Smooth muscle cell (in vitro differentiated cells): Measurements from ENCODE around the gene TEX14. TPM values are rescaled to one million over a fixed set of nuclear protein-coding genes. Genes with fewer than 3 reads are reported as not detected.

Experiments used
- DNase-seq: peaks from one replicate; lab custom pipeline; 2025; ENCODE audit not compliant: unreplicated experiment; lab: John Stamatoyannopoulos, UW
- H2AFZ ChIP-seq: fragments of 200-600 bp; sonication (generic); 2 replicates; pipeline ENCODE4 v1.6.0; 2016; ENCODE audit warnings: antibody characterized with exemption, low read depth, mild to moderate bottlenecking
- H3F3A ChIP-seq: fragments of 200-600 bp; sonication (generic); 2 replicates; pipeline ENCODE4 v1.6.0; 2017; ENCODE audit warnings: antibody characterized with exemption, low read depth
- H3K27ac ChIP-seq: fragments of 200-600 bp; sonication (generic); 2 replicates; pipeline ENCODE4 v1.5.1; 2016; ENCODE audit warnings: low read depth, mild to moderate bottlenecking
- H3K27me3 ChIP-seq: fragments of 200-600 bp; sonication (generic); 2 replicates; pipeline ENCODE4 v1.6.1; 2016; ENCODE audit warnings: low read depth, mild to moderate bottlenecking
- H3K36me3 ChIP-seq: fragments of 200-600 bp; sonication (generic); 2 replicates; pipeline ENCODE4 v1.5.1; 2016; ENCODE audit warnings: low read depth
- H3K4me1 ChIP-seq: fragments of 200-600 bp; sonication (generic); 2 replicates; pipeline ENCODE4 v1.5.1; 2016; ENCODE audit warnings: low read depth
- H3K4me2 ChIP-seq: fragments of 200-600 bp; sonication (generic); 2 replicates; pipeline ENCODE4 v1.6.0; 2016; ENCODE audit warnings: mild to moderate bottlenecking
- H3K4me3 ChIP-seq: fragments of 200-600 bp; sonication (generic); 2 replicates; pipeline ENCODE4 v1.5.1; 2016; ENCODE audit warnings: mild to moderate bottlenecking
- H3K79me2 ChIP-seq: fragments of 200-600 bp; sonication (generic); 2 replicates; pipeline ENCODE4 v1.6.0; 2016; ENCODE audit warnings: low read depth, mild to moderate bottlenecking
- H3K9ac ChIP-seq: fragments of 200-600 bp; sonication (generic); 2 replicates; pipeline ENCODE4 v1.6.0; 2016; ENCODE audit warnings: low read depth
- H3K9me3 ChIP-seq: fragments of 200-600 bp; sonication (generic); replicated peaks from 2 replicates; pipeline ENCODE4 v1.5.1; 2016; ENCODE audit warnings: low read depth
- H4K20me1 ChIP-seq: fragments of 200-600 bp; sonication (generic); 2 replicates; pipeline ENCODE4 v1.6.0; 2016; ENCODE audit warnings: low read depth
- CTCF ChIP-seq: fragments of 200-600 bp; sonication (generic); IDR thresholded peaks from 2 replicates; pipeline ENCODE4 v1.5.1; 2017; ENCODE audit warnings: borderline replicate concordance, mild to moderate bottlenecking, antibody characterized with exemption; ENCODE audit not compliant: insufficient read depth, poor library complexity, severe bottlenecking
- WGBS: methylation state at CpG from one replicate; pipeline ENCODE4 v1.1.7; 2016; ENCODE audit warnings: low lambda C conversion rate; 5-methylcytosine and 5-hydroxymethylcytosine counted together
- polyA plus RNA-seq: library from polyadenylated mRNA; unstranded; fragments of >200 nt; fragmentation: Nextera tagmentation; extraction: Ambion mirVana; gene quantifications from 2 replicates; pipeline ENCODE4 v1.2.1, GENCODE V29; 2016
- total RNA-seq: library from RNA; depleted of rRNA; stranded (reverse); fragments of >200 nt; gene quantifications from 2 replicates; pipeline ENCODE4 v1.2.3, GENCODE V29; 2014

Gene TEX14
- total and polyA plus RNA-seq, 2 experiments from 2014 or later = 0.04 TPM; not detected in 1

DNA sequence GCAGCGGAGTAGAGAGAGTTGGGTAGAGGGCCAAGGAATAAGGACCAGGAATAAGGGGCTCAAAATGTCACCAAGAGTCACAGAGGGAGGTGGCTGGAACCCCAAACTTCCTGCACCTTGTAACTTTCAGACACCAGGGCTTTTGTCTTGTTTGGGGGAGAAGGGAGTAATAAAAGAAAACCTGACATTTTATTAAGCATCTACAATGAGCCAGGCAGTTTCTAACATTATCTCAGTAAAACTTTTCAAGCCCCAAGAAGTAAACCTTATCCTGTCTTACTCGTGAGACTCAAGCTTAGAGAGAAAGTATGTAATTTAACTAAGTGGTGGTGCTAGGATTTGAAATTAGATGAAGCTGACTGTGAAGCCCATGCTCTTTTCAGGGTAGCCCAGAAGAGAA is 176.6 kb downstream of the TEX14 start:
- H4K20me1 ChIP-seq = peaks cover 8% of the 10 kb centered on the region
- H3K9ac ChIP-seq = no peak overlapping the region
- DNase-seq = no peak
- no peak for TF ChIP-seq CTCF
- no peak overlapping the region for H2AFZ ChIP-seq
- H3K9me3 ChIP-seq = no peaks in the 10 kb centered on the region
- H3K27ac ChIP-seq = peak overlapping the region; percentile 41
- peaks cover 17% of the 10 kb centered on the region for H3F3A ChIP-seq
- 88% methylated on average over 2 of the region's 2 CpGs for WGBS
- H3K79me2 ChIP-seq = no peaks in the 10 kb centered on the region
- H3K4me1 ChIP-seq = peaks cover 24% of the 10 kb centered on the region
- H3K27me3 ChIP-seq = no peaks in the 10 kb centered on the region
- H3K4me3 ChIP-seq = peak overlapping the region; percentile 65
- peak overlapping the region; percentile 88 for H3K4me2 ChIP-seq
- H3K36me3 ChIP-seq = no peaks in the 10 kb centered on the region

DNA sequence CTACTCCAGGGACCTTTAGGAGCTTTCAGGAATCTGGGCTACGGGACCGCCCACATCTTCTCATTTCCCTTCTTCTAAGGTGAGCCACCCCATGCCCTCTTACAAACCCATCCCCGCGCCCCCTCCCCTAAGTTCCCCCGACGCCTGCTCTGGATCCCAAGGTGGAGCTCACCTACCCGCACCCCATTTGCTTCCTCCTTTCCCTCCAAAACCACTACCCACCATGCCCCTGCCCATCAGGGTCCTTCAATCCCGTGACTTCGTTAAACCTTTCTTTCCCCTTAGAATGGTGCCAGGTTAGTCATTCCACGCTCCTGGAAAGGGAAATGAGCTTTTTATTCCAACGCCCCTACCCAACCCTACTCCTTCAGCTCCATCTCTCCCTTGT is 177.1 kb downstream of the TEX14 start:
- WGBS = 39% methylated on average over 6 of the region's 11 CpGs
- DNase-seq = no peak
- peak overlapping the region; percentile 41 for H3K27ac ChIP-seq

DNA sequence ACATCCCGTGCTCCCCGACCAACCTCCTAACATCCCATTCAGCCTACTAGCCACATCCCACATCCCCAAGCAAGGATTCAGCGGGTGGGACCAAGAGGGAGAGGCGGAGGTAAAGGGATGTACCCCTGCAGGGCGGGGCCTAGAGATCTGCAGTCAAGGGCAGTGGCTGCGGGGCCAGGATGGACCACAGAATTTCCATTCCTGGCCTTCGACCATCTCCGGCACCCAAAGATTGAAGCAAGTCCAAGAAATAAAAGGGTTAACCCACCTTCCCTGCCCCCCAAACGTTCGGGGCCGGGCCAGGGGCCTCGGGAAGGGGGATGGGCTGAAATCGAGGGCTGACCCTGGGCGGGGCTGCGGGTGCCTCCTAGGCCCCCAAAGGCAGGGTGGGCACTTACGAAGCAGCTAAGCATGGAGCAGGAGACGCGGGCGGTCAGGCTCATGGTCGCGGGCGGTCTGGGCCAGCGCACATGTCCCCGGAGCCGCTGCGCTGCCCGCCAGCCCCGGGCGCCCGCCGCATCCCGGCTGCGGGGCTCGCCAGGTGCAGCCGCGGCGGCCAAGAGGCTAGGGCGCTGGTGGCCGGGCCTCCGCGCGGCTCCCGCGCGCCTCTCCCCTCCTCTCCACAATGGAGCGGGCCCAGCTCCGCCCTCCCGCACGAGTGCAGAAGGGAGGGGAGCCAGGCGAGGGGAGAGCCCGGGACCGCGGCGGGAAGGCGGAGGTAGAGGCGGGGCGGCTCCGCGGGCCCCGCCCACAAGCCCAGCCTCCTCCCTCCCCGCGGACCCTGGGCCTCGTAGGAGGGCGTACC is 177.7 kb downstream of the TEX14 start, which contains the start of gene MTMR4:
Gene MTMR4 (minus strand): TSS at position 674 of the 805 bp plus-strand sequence. CDS start 231 bp downstream, at position 443.
- H4K20me1 ChIP-seq = peaks cover 8% of the 10 kb centered on the region
- H3K79me2 ChIP-seq = no peaks in the 10 kb centered on the region
- H3K36me3 ChIP-seq = no peaks in the 10 kb centered on the region
- H3K4me2 ChIP-seq = peak within 1 kb of the TSS; percentile 88
- no peaks in the 10 kb centered on the region for H3K9me3 ChIP-seq
- H3K27ac ChIP-seq = peak within 1 kb of the TSS; percentile 41
- peak; percentile 45 for DNase-seq
- H3K4me1 ChIP-seq = peaks cover 24% of the 10 kb centered on the region
- H3F3A ChIP-seq = peaks cover 17% of the 10 kb centered on the region
- H3K27me3 ChIP-seq = no peaks in the 10 kb centered on the region
- no peak within 1 kb of the TSS for H3K9ac ChIP-seq
- TF ChIP-seq CTCF = no peak
- WGBS = under 1% methylated on average over 22 of the region's 64 CpGs
- H3K4me3 ChIP-seq = peak within 1 kb of the TSS; percentile 65
- H2AFZ ChIP-seq = peak within 1 kb of the TSS; percentile 65

More for the DNA sequence above, 177.1 kb downstream of the TEX14 start:
- Histone ChIP-seq H3K36me3 (no peaks in the 10 kb centered on the region), H3K9ac (no peak overlapping the region), H3K4me2 (peak overlapping the region; percentile 88), H3K9me3 (no peaks in the 10 kb centered on the region), H3K79me2 (no peaks in the 10 kb centered on the region), H2AFZ (peak overlapping the region; percentile 65), H3K4me3 (peak overlapping the region; percentile 65), H3K27me3 (no peaks in the 10 kb centered on the region), H4K20me1 (peaks cover 8% of the 10 kb centered on the region), H3K4me1 (peaks cover 24% of the 10 kb centered on the region), H3F3A (peaks cover 17% of the 10 kb centered on the region)
- no peak for TF ChIP-seq CTCF
